ENCODE data around the gene ZACN. TPM values are rescaled to one million over a fixed set of nuclear protein-coding genes. Genes with fewer than 3 reads are reported as not detected.

ZACN gene
- total RNA-seq, 2 donors from 2014 or later, result not detected

- H3K4me3 ChIP-seq, result no peak overlapping the region
- H3K4me1 ChIP-seq, result peaks cover 0 to 8% of the 10 kb centered on the region in 2 donors
- no peaks in the 10 kb centered on the region for H3K9me3 ChIP-seq
- peaks cover 93% of the 10 kb centered on the region for H3K36me3 ChIP-seq
- H3K27me3 ChIP-seq, result no peaks in the 10 kb centered on the region
- no peak for DNase-seq (ENCODE audit: low spot score)
- H3K27ac ChIP-seq, result no peak overlapping the region
- no peak for TF ChIP-seq CTCF (IDR thresholded peaks at IDR 0.05)
These were observed 13.8 kb downstream of the ZACN start for GRCh38 chr17:76092526-76093413.

GRCh38 chr17:76094046-76094445 lies 15.1 kb downstream of the ZACN start:
- Histone ChIP-seq H3K36me3 (peaks cover 88% of the 10 kb centered on the region), H3K27ac (no peak overlapping the region), H3K9me3 (no peaks in the 10 kb centered on the region), H3K4me1 (peaks cover 0 to 8% of the 10 kb centered on the region in 2 donors), H3K27me3 (no peaks in the 10 kb centered on the region), H3K4me3 (no peak overlapping the region)
- TF ChIP-seq CTCF (IDR thresholded peaks at IDR 0.05), result no peak
- DNase-seq (ENCODE audit: low spot score), result no peak

GRCh38 chr17:76095943-76096342 lies 17.0 kb downstream of the ZACN start:
- DNase-seq (ENCODE audit: low spot score), result no peak

GRCh38 chr17:76097716-76098295 lies 18.8 kb downstream of the ZACN start:
- no peak overlapping the region for H3K27ac ChIP-seq
- H3K36me3 ChIP-seq, result peaks cover 82% of the 10 kb centered on the region
- H3K9me3 ChIP-seq, result no peaks in the 10 kb centered on the region
- H3K4me1 ChIP-seq, result peaks cover 0 to 8% of the 10 kb centered on the region in 2 donors
- H3K27me3 ChIP-seq, result no peaks in the 10 kb centered on the region
- no peak for DNase-seq (ENCODE audit: low spot score)
- no peak overlapping the region for H3K4me3 ChIP-seq
- no peak for TF ChIP-seq CTCF (IDR thresholded peaks at IDR 0.05)

More at GRCh38 chr17:76095943-76096342, 17.0 kb downstream of the ZACN start:
- no peaks in the 10 kb centered on the region for H3K9me3 ChIP-seq
- TF ChIP-seq CTCF (IDR thresholded peaks at IDR 0.05), result no peak
- no peak overlapping the region for H3K4me3 ChIP-seq
- H3K4me1 ChIP-seq, result no peaks in the 10 kb centered on the region
- peaks cover 87% of the 10 kb centered on the region for H3K36me3 ChIP-seq
- no peaks in the 10 kb centered on the region for H3K27me3 ChIP-seq
- no peak overlapping the region for H3K27ac ChIP-seq

GRCh38 chr17:76102944-76103273 lies 23.9 kb downstream of the ZACN start:
- Histone ChIP-seq H3K9me3 (no peaks in the 10 kb centered on the region), H3K27me3 (no peaks in the 10 kb centered on the region), H3K4me1 (peaks cover 0 to 17% of the 10 kb centered on the region in 2 donors), H3K4me3 (peak overlapping the region; percentile 68 to 74), H3K36me3 (peaks cover 32% of the 10 kb centered on the region), H3K27ac (peak overlapping the region; percentile 82 to 84)
- TF ChIP-seq CTCF (IDR thresholded peaks at IDR 0.05), result no peak
- no peak for DNase-seq (ENCODE audit: low spot score)
